ENCODE measurements around the gene LAMC2. TPM values are rescaled to one million over a fixed set of nuclear protein-coding genes. Genes with fewer than 3 reads are reported as not detected.

LAMC2 gene
- total RNA-seq, 2 donors from 2014 or later, result 0.54 to 4.5 TPM

GRCh38 chr1:183285746-183286145 is 99.7 kb downstream of the LAMC2 start:
- Histone ChIP-seq H3K27me3 (replicated peaks; ENCODE audit: insufficient read depth) (no peaks in the 10 kb centered on the region), H3K9me3 (no peaks in the 10 kb centered on the region), H3K4me1 (ENCODE audit: control insufficient read depth in 1 of 2, low read depth in 2 of 2) (peaks cover 14 to 53% of the 10 kb centered on the region in 2 donors), H3K4me3 (no peak overlapping the region), H3K36me3 (no peaks in the 10 kb centered on the region), H3K27ac (peak overlapping the region in 1 of 2 donors; percentile 7)
- no peak for ATAC-seq (ENCODE audit: insufficient number of reproducible peaks, low FRiP score, low read depth)
- TF ChIP-seq CTCF (IDR thresholded peaks at IDR 0.05), result no peak
- no peak for DNase-seq (ENCODE audit: low spot score)

- H3K4me3 ChIP-seq, result no peak overlapping the region
- ATAC-seq (ENCODE audit: insufficient number of reproducible peaks, low FRiP score, low read depth), result peak; percentile 35
- no peak for DNase-seq (ENCODE audit: low spot score)
- no peaks in the 10 kb centered on the region for H3K27me3 ChIP-seq (replicated peaks; ENCODE audit: insufficient read depth)
- no peaks in the 10 kb centered on the region for H3K36me3 ChIP-seq
- H3K4me1 ChIP-seq (ENCODE audit: control insufficient read depth in 1 of 2, low read depth in 2 of 2), result peaks cover 23 to 53% of the 10 kb centered on the region in 2 donors
- no peaks in the 10 kb centered on the region for H3K9me3 ChIP-seq
- peak overlapping the region; percentile 75 to 95 for H3K27ac ChIP-seq
- TF ChIP-seq CTCF (IDR thresholded peaks at IDR 0.05), result no peak
Observed at GRCh38 chr1:183287191-183287675, 101.2 kb downstream of the LAMC2 start.

- Histone ChIP-seq H3K4me1 (ENCODE audit: control insufficient read depth in 1 of 2, low read depth in 2 of 2) (peaks cover 27 to 54% of the 10 kb centered on the region in 2 donors), H3K27ac (peak overlapping the region; percentile 75 to 95), H3K27me3 (replicated peaks; ENCODE audit: insufficient read depth) (no peaks in the 10 kb centered on the region), H3K9me3 (no peaks in the 10 kb centered on the region), H3K4me3 (no peak overlapping the region), H3K36me3 (no peaks in the 10 kb centered on the region)
- DNase-seq (ENCODE audit: low spot score), result no peak
- ATAC-seq (ENCODE audit: insufficient number of reproducible peaks, low FRiP score, low read depth), result no peak
- no peak for TF ChIP-seq CTCF (IDR thresholded peaks at IDR 0.05)
Observed at GRCh38 chr1:183288583-183288982, 102.5 kb downstream of the LAMC2 start.

- TF ChIP-seq CTCF (IDR thresholded peaks at IDR 0.05), result no peak
- H3K36me3 ChIP-seq, result no peaks in the 10 kb centered on the region
- peaks cover 27 to 54% of the 10 kb centered on the region in 2 donors for H3K4me1 ChIP-seq (ENCODE audit: control insufficient read depth in 1 of 2, low read depth in 2 of 2)
- H3K27ac ChIP-seq, result peak overlapping the region; percentile 75 to 95
- no peak overlapping the region for H3K4me3 ChIP-seq
- DNase-seq (ENCODE audit: low spot score) (no peak), ATAC-seq (ENCODE audit: insufficient number of reproducible peaks, low FRiP score, low read depth) (no peak)
- H3K9me3 ChIP-seq, result no peaks in the 10 kb centered on the region
- no peaks in the 10 kb centered on the region for H3K27me3 ChIP-seq (replicated peaks; ENCODE audit: insufficient read depth)
Observed at GRCh38 chr1:183289051-183289496, 103.0 kb downstream of the LAMC2 start.

- TF ChIP-seq CTCF (IDR thresholded peaks at IDR 0.05), result no peak
- peak overlapping the region; percentile 75 to 95 for H3K27ac ChIP-seq
- no peak for DNase-seq (ENCODE audit: low spot score)
- no peak for ATAC-seq (ENCODE audit: insufficient number of reproducible peaks, low FRiP score, low read depth)
- H3K9me3 ChIP-seq, result no peaks in the 10 kb centered on the region
- H3K27me3 ChIP-seq (replicated peaks; ENCODE audit: insufficient read depth), result no peaks in the 10 kb centered on the region
- H3K4me3 ChIP-seq, result no peak overlapping the region
- H3K36me3 ChIP-seq, result no peaks in the 10 kb centered on the region
- peaks cover 27 to 54% of the 10 kb centered on the region in 2 donors for H3K4me1 ChIP-seq (ENCODE audit: control insufficient read depth in 1 of 2, low read depth in 2 of 2)
Observed at GRCh38 chr1:183290628-183291027, 104.6 kb downstream of the LAMC2 start.

Data from thoracic aorta (tissue), 2 donors.